HepG2 (cell line): Measurements from ENCODE around the gene SHISA5. TPM values are rescaled to one million over a fixed set of nuclear protein-coding genes. Genes with fewer than 3 reads are reported as not detected.

Experiments used
- ATAC-seq: fragments of 200-7000 bp; cut with Tn5 transposase; 3 replicates; pipeline ENCODE4 v1.9.1; 2020; ENCODE audit warnings: mild to moderate bottlenecking, moderate library complexity
- BruUV-seq: library from RNA; stranded (reverse); fragments of 400-500 nt; replicated peaks from 2 replicates; lab custom pipeline; 2021; lab: Mats Ljungman, UMichigan
- CTCF ChIA-PET: fragments of 300-600 bp; formaldehyde crosslinking; extraction: SDS; loops from one replicate; lab custom pipeline; 2021; ENCODE audit warnings: low total read pairs, inconsistent platforms, low intra/inter-chr PET ratio; lab: Yijun Ruan, JAX
- POLR2A ChIA-PET: fragments of 350-600 bp; sonication (Branson Sonifier 250); formaldehyde crosslinking; loops from one replicate; lab custom pipeline; 2020; ENCODE audit warnings: antibody characterized with exemption, inconsistent platforms; lab: Yijun Ruan, JAX
- DNase-seq: peaks from one replicate; pipeline ENCODE4 v3.0.0-alpha.2; 2015; ENCODE audit warnings: low spot score
- FAIRE-seq: peaks from 3 replicates; lab custom pipeline; 2011; peaks lifted over from hg19 to GRCh38; lab: Jason Lieb, UNC
- H2AFZ ChIP-seq: one replicate; pipeline ENCODE4 v1.6.1; 2011; ENCODE audit warnings: low read length, inconsistent platforms
- H3K27ac ChIP-seq: fragments of 300-600 bp; 3 replicates; pipeline ENCODE4 v1.8.0; 2011; ENCODE audit warnings: mixed run types, mild to moderate bottlenecking, mixed read lengths, low read length, inconsistent platforms; ENCODE audit not compliant: insufficient read depth; ENCODE audit errors: extremely low read length
- H3K27me3 ChIP-seq, 2 experiments: fragments of 200-600 bp in 1 of 2; 2 replicates in 1 of 2; 3 replicates in 1 of 2; pipeline versions ENCODE4 v1.6.0 to v1.8.0; 2011; ENCODE audit warnings: low read length in 2 of 2, mild to moderate bottlenecking in 2 of 2, moderate library complexity in 2 of 2, inconsistent platforms in 1 of 2; ENCODE audit not compliant: insufficient read depth in 2 of 2, control insufficient read depth in 1 of 2
- H3K36me3 ChIP-seq, 2 experiments: fragments of 200-600 bp in 1 of 2; replicated peaks in 1 of 2; 2 replicates in 1 of 2; 3 replicates in 1 of 2; pipeline versions ENCODE4 v1.5.1 to v1.8.0; 2011; ENCODE audit warnings: low read length in 2 of 2, inconsistent platforms in 1 of 2; ENCODE audit not compliant: insufficient read depth in 2 of 2, control insufficient read depth in 1 of 2
- H3K4me1 ChIP-seq: 2 replicates; pipeline ENCODE4 v1.5.1; 2012; ENCODE audit warnings: low read length, inconsistent platforms; ENCODE audit not compliant: insufficient read depth
- H3K4me2 ChIP-seq: 2 replicates; pipeline ENCODE4 v1.6.0; 2011; ENCODE audit warnings: low read depth, low read length, inconsistent platforms
- H3K4me3 ChIP-seq, 3 experiments: fragments of 200-600 bp in 1 of 3; sonication (generic), shearing (Covaris generic) in 1 of 3; replicated peaks in 1 of 3; 2 replicates each; pipeline ENCODE4 v1.5.1; 2011 to 2016; ENCODE audit warnings: low read length in 3 of 3, inconsistent platforms in 2 of 3, low read depth in 2 of 3, mild to moderate bottlenecking in 2 of 3, control low read depth in 1 of 3, mixed read lengths in 1 of 3; ENCODE audit not compliant: insufficient read depth in 1 of 3
- H3K79me2 ChIP-seq: one replicate; pipeline ENCODE4 v1.6.1; 2011; ENCODE audit warnings: low read length, inconsistent platforms; ENCODE audit not compliant: insufficient read depth
- H3K9ac ChIP-seq: 2 replicates; pipeline ENCODE4 v1.6.0; 2011; ENCODE audit warnings: mild to moderate bottlenecking, low read depth, low read length, inconsistent platforms; ENCODE audit not compliant: insufficient read depth
- H3K9me3 ChIP-seq: 2 replicates; pipeline ENCODE4 v1.5.1; 2012; ENCODE audit warnings: mild to moderate bottlenecking, low read length
- H4K20me1 ChIP-seq: 2 replicates; pipeline ENCODE4 v1.6.0; 2011; ENCODE audit warnings: inconsistent platforms, mild to moderate bottlenecking, low read length, moderate library complexity; ENCODE audit not compliant: insufficient read depth
- FOSL2 ChIP-seq: sonication (generic); formaldehyde crosslinking; IDR thresholded peaks from 2 replicates; pipeline ENCODE4 v1.4.0; 2020; ENCODE audit warnings: missing genetic modification reagents
- HOXA7 ChIP-seq: sonication (generic); formaldehyde crosslinking; IDR thresholded peaks from 2 replicates; pipeline ENCODE4 v1.8.1; 2022; ENCODE audit warnings: mild to moderate bottlenecking, missing genetic modification reagents, moderate library complexity
- IRF2 ChIP-seq: IDR thresholded peaks from 2 replicates; pipeline ENCODE4 v1.6.1; 2018; ENCODE audit warnings: missing genetic modification reagents, missing compliant biosample characterization
- MIXL1 ChIP-seq: IDR thresholded peaks from 2 replicates; pipeline ENCODE4 v1.6.1; 2016
- RBFOX2 ChIP-seq: fragments of 200-400 bp; formaldehyde crosslinking; IDR thresholded peaks from 2 replicates; pipeline ENCODE4 v1.6.1; 2017; ENCODE audit warnings: low read depth, mild to moderate bottlenecking, low read length
- SP4 ChIP-seq: sonication (generic); formaldehyde crosslinking; IDR thresholded peaks from 2 replicates; pipeline ENCODE4 v1.8.1; 2023; ENCODE audit warnings: mild to moderate bottlenecking, missing genetic modification reagents
- SRSF4 ChIP-seq: fragments of 200-400 bp; formaldehyde crosslinking; IDR thresholded peaks from one replicate; pipeline ENCODE4 v1.6.1; 2018; ENCODE audit warnings: mild to moderate bottlenecking, low read depth, low read length, moderate library complexity; ENCODE audit not compliant: poor library complexity, severe bottlenecking
- SRY ChIP-seq: sonication (generic); formaldehyde crosslinking; IDR thresholded peaks from 2 replicates; pipeline ENCODE4 v1.8.0; 2022; ENCODE audit warnings: mild to moderate bottlenecking, missing genetic modification reagents
- TEAD3 ChIP-seq: optimal IDR thresholded peaks from 2 replicates; pipeline ENCODE3; 2016; ENCODE audit warnings: borderline replicate concordance
- ZBTB20 ChIP-seq: sonication (generic); formaldehyde crosslinking; IDR thresholded peaks from 2 replicates; pipeline ENCODE4 v1.8.1; 2023; ENCODE audit warnings: missing genetic modification reagents, low read depth, mild to moderate bottlenecking, borderline replicate concordance
- ZNF577 ChIP-seq: sonication (generic); formaldehyde crosslinking; IDR thresholded peaks from 2 replicates; pipeline ENCODE4 v1.4.0; 2020; ENCODE audit warnings: mild to moderate bottlenecking, low read depth, missing genetic modification reagents, borderline replicate concordance
- ZNF775 ChIP-seq: sonication (generic); formaldehyde crosslinking; IDR thresholded peaks from 2 replicates; pipeline ENCODE4 v1.4.0; 2020; ENCODE audit warnings: missing genetic modification reagents, mild to moderate bottlenecking, moderate library complexity, borderline replicate concordance
- ZNF781 ChIP-seq: sonication (generic); formaldehyde crosslinking; IDR thresholded peaks from 2 replicates; pipeline ENCODE4 v1.5.1; 2020; ENCODE audit warnings: borderline replicate concordance, mild to moderate bottlenecking, missing genetic modification reagents; ENCODE audit errors: not compliant biosample characterization
- WGBS: methylation state at CpG from one replicate; pipeline ENCODE4 v1.1.6; 2017; ENCODE audit warnings: low lambda C conversion rate; 5-methylcytosine and 5-hydroxymethylcytosine counted together
- in situ Hi-C: cut with HindIII; loops from 2 replicates; pipeline ENCODE4 v1.10.0; 2017; ENCODE audit warnings: low pct_unique_long_range_greater_than_20kb; ENCODE audit not compliant: extremely low pct_ligation_motif_present
- intact Hi-C: fragments of 100-400 bp; cut with micrococcal nuclease; formaldehyde crosslinking; loops from one replicate; pipeline ENCODE4 v1.10.0; 2022; ENCODE audit not compliant: unreplicated experiment
- polyA plus RNA-seq, 8 experiments: library from polyadenylated mRNA; depleted of rRNA in 3 of 8; stranded (reverse) in 7 of 8; unstranded in 1 of 8; fragments of >200 nt; fragmentation: Illumina TruSeq in 4 of 8; extraction: Trizol in 4 of 8; gene quantifications; 2 replicates each; pipeline versions ENCODE4 v1.2.1 to v1.2.3, GENCODE V29; 2011 to 2016; ENCODE audit warnings: low read depth in 4 of 8, missing spikeins in 1 of 8, mixed read lengths in 1 of 8; ENCODE audit not compliant: insufficient read depth in 1 of 8
- total RNA-seq, 5 experiments: library from RNA; depleted of rRNA; stranded (reverse); fragments of >200 nt; fragmentation: Illumina TruSeq; extraction: Trizol; gene quantifications; 2 replicates each; pipeline ENCODE4 v1.2.3, GENCODE V29; 2016; ENCODE audit warnings: low read depth in 1 of 5
- TF ChIP-seq, protein P1 (sequence below): sonication (generic); formaldehyde crosslinking; IDR thresholded peaks from 2 replicates; pipeline ENCODE4 v1.5.0; 2020; ENCODE audit warnings: mild to moderate bottlenecking, low read depth, missing genetic modification reagents, borderline replicate concordance
- TF ChIP-seq, protein P2 (sequence below): sonication (generic); formaldehyde crosslinking; IDR thresholded peaks from 2 replicates; pipeline ENCODE4 v1.4.0; 2020; ENCODE audit warnings: mild to moderate bottlenecking, missing genetic modification reagents
- TF ChIP-seq, protein P3 (sequence below): sonication (generic); formaldehyde crosslinking; IDR thresholded peaks from 2 replicates; pipeline ENCODE4 v1.4.0; 2020; ENCODE audit warnings: missing genetic modification reagents
- TF ChIP-seq, protein P4 (sequence below): IDR thresholded peaks from 2 replicates; pipeline ENCODE4 v1.6.1; 2012; ENCODE audit warnings: low read length, improper control_type of control experiment
- TF ChIP-seq, protein P5 (sequence below): sonication (generic); formaldehyde crosslinking; IDR thresholded peaks from 2 replicates; pipeline ENCODE4 v1.8.1; 2023; ENCODE audit warnings: mild to moderate bottlenecking, inconsistent platforms, moderate library complexity, missing genetic modification reagents, borderline replicate concordance

Gene SHISA5
- total and polyA plus RNA-seq, 2 of the 13 experiments (the other 11 are each of a cell fraction or from before 2014, with no cell fraction given) = 75.8 to 91.4 TPM

DNA sequence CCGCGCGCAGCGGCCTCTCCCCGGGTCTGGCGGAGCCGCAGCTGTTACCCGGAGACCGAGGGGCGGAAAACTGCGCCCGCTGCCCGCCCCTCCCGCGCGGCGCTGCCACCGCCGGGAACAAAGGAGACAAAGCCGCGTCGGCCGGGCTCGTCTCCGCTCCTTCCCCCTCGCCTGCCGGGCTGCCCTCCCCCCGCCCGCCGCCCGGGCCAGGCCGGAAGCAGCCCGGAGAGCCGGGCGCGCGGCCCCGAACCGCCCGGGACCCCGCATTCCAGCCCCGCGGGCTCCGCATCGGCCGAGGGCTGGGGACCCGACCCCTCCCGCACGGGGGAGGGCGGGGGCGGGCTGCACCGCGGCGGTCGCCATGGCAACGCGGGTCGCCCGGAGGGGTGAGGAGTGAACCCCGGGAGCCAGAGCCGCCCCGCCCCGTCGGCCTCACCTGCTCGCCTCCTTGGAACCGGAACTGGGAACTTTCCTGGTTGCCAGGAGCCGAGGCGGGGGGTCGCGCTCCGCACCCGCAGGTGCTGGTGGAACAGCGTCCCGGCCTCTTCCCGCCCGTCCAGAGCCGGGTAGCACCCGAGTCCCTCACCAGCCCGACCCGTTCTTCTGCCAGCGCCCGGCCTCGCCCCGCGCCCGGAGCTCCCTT is 74.5 kb downstream of the SHISA5 start:
- Histone ChIP-seq H3K27ac (peak overlapping the region; percentile 99), H3K9me3 (no peaks in the 10 kb centered on the region), H3K4me1 (peaks cover 84% of the 10 kb centered on the region), H3K27me3 (no peaks in the 10 kb centered on the region), H4K20me1 (peaks cover 39% of the 10 kb centered on the region), H3K36me3 (peaks cover 7 to 16% of the 10 kb centered on the region in 2 experiments), H3K79me2 (peaks cover 48% of the 10 kb centered on the region), H3K4me3 (peak overlapping the region; percentile 79 to 93 (median 86)), H3K9ac (peak overlapping the region; percentile 96), H3K4me2 (peak overlapping the region; percentile 100), H2AFZ (no peak overlapping the region)
- FAIRE-seq (no peak), ATAC-seq (peak; percentile 4), DNase-seq (peak; percentile 50)
- no TSS peak for BruUV-seq
- in situ Hi-C loops (no loop called here), intact Hi-C loops (loop anchor here (1.0 kb wide), 1 partner anchor 11 kb away; the partner anchor contains the start of genes CCDC51 and TMA7)
- POLR2A ChIA-PET = interaction anchor here (1.0 to 9.0 kb wide), 11 partner anchors 8 to 127 kb away, joined by 4 to 130 read pairs (median 19); partner anchors contain the start of genes ATRIP, CCDC51, PFKFB4 and TMA7
- 0% methylated on average over 3 of the region's 86 CpGs for WGBS
- CTCF ChIA-PET = no interaction called here
- peak; percentile 94 for TF ChIP-seq RBFOX2
- no peak for TF ChIP-seq FOSL2 (CRISPR knock-in tag)
- TF ChIP-seq TEAD3 (CRISPR knock-in tag) = peak; percentile 39
- TF ChIP-seq, protein P1, sequence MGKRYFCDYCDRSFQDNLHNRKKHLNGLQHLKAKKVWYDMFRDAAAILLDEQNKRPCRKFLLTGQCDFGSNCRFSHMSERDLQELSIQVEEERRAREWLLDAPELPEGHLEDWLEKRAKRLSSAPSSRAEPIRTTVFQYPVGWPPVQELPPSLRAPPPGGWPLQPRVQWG = no peak
- TF ChIP-seq, protein P2, sequence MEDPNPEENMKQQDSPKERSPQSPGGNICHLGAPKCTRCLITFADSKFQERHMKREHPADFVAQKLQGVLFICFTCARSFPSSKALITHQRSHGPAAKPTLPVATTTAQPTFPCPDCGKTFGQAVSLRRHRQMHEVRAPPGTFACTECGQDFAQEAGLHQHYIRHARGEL (CRISPR knock-in tag) = no peak
- peak; percentile 77 for TF ChIP-seq SRSF4
- no peak for TF ChIP-seq ZNF577
- TF ChIP-seq, protein P3, sequence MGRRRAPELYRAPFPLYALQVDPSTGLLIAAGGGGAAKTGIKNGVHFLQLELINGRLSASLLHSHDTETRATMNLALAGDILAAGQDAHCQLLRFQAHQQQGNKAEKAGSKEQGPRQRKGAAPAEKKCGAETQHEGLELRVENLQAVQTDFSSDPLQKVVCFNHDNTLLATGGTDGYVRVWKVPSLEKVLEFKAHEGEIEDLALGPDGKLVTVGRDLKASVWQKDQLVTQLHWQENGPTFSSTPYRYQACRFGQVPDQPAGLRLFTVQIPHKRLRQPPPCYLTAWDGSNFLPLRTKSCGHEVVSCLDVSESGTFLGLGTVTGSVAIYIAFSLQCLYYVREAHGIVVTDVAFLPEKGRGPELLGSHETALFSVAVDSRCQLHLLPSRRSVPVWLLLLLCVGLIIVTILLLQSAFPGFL (CRISPR knock-in tag) = no peak
- no peak for TF ChIP-seq ZNF781 (CRISPR knock-in tag)
- TF ChIP-seq ZNF775 = no peak
- peak; percentile 4; the same call in 1 of the 2 replicates for TF ChIP-seq SP4 (CRISPR knock-in tag)
- TF ChIP-seq MIXL1 = no peak
- TF ChIP-seq, protein P4, sequence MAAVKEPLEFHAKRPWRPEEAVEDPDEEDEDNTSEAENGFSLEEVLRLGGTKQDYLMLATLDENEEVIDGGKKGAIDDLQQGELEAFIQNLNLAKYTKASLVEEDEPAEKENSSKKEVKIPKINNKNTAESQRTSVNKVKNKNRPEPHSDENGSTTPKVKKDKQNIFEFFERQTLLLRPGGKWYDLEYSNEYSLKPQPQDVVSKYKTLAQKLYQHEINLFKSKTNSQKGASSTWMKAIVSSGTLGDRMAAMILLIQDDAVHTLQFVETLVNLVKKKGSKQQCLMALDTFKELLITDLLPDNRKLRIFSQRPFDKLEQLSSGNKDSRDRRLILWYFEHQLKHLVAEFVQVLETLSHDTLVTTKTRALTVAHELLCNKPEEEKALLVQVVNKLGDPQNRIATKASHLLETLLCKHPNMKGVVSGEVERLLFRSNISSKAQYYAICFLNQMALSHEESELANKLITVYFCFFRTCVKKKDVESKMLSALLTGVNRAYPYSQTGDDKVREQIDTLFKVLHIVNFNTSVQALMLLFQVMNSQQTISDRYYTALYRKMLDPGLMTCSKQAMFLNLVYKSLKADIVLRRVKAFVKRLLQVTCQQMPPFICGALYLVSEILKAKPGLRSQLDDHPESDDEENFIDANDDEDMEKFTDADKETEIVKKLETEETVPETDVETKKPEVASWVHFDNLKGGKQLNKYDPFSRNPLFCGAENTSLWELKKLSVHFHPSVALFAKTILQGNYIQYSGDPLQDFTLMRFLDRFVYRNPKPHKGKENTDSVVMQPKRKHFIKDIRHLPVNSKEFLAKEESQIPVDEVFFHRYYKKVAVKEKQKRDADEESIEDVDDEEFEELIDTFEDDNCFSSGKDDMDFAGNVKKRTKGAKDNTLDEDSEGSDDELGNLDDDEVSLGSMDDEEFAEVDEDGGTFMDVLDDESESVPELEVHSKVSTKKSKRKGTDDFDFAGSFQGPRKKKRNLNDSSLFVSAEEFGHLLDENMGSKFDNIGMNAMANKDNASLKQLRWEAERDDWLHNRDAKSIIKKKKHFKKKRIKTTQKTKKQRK = no peak
- TF ChIP-seq, protein P5, sequence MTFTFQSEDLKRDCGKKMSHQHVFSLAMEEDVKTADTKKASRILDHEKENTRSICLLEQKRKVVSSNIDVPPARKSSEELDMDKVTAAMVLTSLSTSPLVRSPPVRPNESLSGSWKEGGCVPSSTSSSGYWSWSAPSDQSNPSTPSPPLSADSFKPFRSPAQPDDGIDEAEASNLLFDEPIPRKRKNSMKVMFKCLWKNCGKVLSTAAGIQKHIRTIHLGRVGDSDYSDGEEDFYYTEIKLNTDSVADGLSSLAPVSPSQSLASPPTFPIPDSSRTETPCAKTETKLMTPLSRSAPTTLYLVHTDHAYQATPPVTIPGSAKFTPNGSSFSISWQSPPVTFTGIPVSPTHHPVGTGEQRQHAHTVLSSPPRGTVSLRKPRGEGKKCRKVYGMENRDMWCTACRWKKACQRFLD (CRISPR knock-in tag) = 0 out of 2 replicates have a peak, but pooled peaks have one; percentile 33
- no peak for TF ChIP-seq HOXA7 (CRISPR knock-in tag)
- no peak for TF ChIP-seq ZBTB20 (CRISPR knock-in tag)
- no peak for TF ChIP-seq SRY (CRISPR knock-in tag)
- TF ChIP-seq IRF2 (CRISPR knock-in tag) = no peak
